WTC11 (cell line): ENCODE data around the gene RNF222.

ENCODE experiments used
- FOXJ3 ChIP-seq: sonication (generic); formaldehyde crosslinking; IDR thresholded peaks from 2 replicates; pipeline ENCODE4 v1.9.0; 2021; ENCODE audit warnings: missing genetic modification reagents, mild to moderate bottlenecking, borderline replicate concordance
- KAT7 ChIP-seq: sonication (generic); formaldehyde crosslinking; IDR thresholded peaks from 2 replicates; pipeline ENCODE4 v1.8.1; 2023; ENCODE audit warnings: missing genetic modification reagents, mild to moderate bottlenecking, borderline replicate concordance
- SP1 ChIP-seq: sonication (generic); formaldehyde crosslinking; conservative IDR thresholded peaks from 2 replicates; pipeline ENCODE4 v1.8.1; 2022; ENCODE audit warnings: missing genetic modification reagents
- ZNF121 ChIP-seq: sonication (generic); formaldehyde crosslinking; IDR thresholded peaks from 2 replicates; pipeline ENCODE4 v1.8.0; 2023; ENCODE audit warnings: missing genetic modification reagents
- TF ChIP-seq, protein P1 (sequence below): fragments of 200-600 bp; IDR thresholded peaks from 2 replicates; pipeline ENCODE4 v1.8.0; 2022; ENCODE audit warnings: antibody characterized with exemption
- TF ChIP-seq, protein P2 (sequence below): sonication (generic); formaldehyde crosslinking; IDR thresholded peaks from 2 replicates; pipeline ENCODE4 v1.8.0; 2022; ENCODE audit warnings: mild to moderate bottlenecking, missing genetic modification reagents

DNA sequence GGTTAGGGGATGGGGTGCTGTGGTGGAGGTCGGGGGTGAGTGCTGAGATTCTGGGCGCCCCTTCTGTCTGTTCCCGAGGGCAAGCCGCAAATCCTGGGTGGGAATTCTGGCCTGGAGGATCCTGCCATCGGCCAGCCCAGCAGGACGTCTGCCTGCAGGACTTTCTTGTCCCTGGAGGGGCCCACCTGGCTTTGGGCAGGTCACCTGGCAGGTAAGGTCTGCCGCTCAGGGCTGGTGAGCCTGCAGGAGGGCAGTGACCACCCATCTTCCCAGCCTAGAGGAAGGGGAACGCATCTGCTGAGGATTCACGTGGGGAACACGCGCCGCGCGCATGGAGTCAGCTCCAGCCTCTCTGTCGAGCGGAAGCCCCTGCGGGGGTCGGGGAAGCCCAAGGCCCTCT, 5.4 kb downstream of the RNF222 start:
- TF ChIP-seq ZNF121 (CRISPR knock-in tag) = no peak
- no peak for TF ChIP-seq FOXJ3 (CRISPR knock-in tag)
- TF ChIP-seq, protein P1, sequence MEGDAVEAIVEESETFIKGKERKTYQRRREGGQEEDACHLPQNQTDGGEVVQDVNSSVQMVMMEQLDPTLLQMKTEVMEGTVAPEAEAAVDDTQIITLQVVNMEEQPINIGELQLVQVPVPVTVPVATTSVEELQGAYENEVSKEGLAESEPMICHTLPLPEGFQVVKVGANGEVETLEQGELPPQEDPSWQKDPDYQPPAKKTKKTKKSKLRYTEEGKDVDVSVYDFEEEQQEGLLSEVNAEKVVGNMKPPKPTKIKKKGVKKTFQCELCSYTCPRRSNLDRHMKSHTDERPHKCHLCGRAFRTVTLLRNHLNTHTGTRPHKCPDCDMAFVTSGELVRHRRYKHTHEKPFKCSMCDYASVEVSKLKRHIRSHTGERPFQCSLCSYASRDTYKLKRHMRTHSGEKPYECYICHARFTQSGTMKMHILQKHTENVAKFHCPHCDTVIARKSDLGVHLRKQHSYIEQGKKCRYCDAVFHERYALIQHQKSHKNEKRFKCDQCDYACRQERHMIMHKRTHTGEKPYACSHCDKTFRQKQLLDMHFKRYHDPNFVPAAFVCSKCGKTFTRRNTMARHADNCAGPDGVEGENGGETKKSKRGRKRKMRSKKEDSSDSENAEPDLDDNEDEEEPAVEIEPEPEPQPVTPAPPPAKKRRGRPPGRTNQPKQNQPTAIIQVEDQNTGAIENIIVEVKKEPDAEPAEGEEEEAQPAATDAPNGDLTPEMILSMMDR = no peak
- no peak for TF ChIP-seq SP1
- TF ChIP-seq KAT7 (CRISPR knock-in tag) = no peak
- TF ChIP-seq, protein P2, sequence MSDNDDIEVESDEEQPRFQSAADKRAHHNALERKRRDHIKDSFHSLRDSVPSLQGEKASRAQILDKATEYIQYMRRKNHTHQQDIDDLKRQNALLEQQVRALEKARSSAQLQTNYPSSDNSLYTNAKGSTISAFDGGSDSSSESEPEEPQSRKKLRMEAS (CRISPR knock-in tag) = no peak
